ENCODE measurements around the gene RNF7. TPM values are rescaled to one million over a fixed set of nuclear protein-coding genes. Genes with fewer than 3 reads are reported as not detected.

The RNF7 gene
- total and polyA plus RNA-seq, 2 donors (not counting 3 experiments of a cell fraction or from before 2014, with no cell fraction given) = 120 to 136 TPM

- no peaks in the 10 kb centered on the region for H3K9me3 ChIP-seq (replicated peaks; ENCODE audit: control insufficient read depth, insufficient read depth, low read length)
- DNase-seq (ENCODE audit: low read depth, low spot score) (no peak), FAIRE-seq (no peak)
- no peaks in the 10 kb centered on the region for H3K27me3 ChIP-seq (ENCODE audit: control insufficient read depth in 2 of 2, insufficient read depth in 2 of 2, low read length in 2 of 2)
- intact Hi-C loops (cut with micrococcal nuclease) (no loop called here), dilution Hi-C loops (cut with MboI; ENCODE audit: extremely low pct_ligation_motif_present, low sequenced_read_pairs) (no loop called here)
- ChIA-PET CTCF (interaction anchor here (0.6 to 1.9 kb wide), 2 partner anchors 16 to 33 kb away, joined by 3 to 6 read pairs; no protein-coding TSS in a partner anchor), POLR2A (no interaction called here)
- H3K36me3 ChIP-seq (ENCODE audit: control insufficient read depth in 2 of 2, extremely low read depth in 1 of 2, insufficient read depth in 2 of 2, low read length in 2 of 2) = no peaks in the 10 kb centered on the region
- no peak overlapping the region for H3K4me3 ChIP-seq (replicated peaks in 1 of 3; ENCODE audit: insufficient read depth in 1 of 3, low read depth in 1 of 3, low read length in 3 of 3)
- H4K20me1 ChIP-seq (replicated peaks; ENCODE audit: control insufficient read depth, extremely low read depth, insufficient read depth, low read length) = no peaks in the 10 kb centered on the region
- no peaks in the 10 kb centered on the region for H3K79me2 ChIP-seq (ENCODE audit: control insufficient read depth, insufficient read depth, low read length)
- no peaks in the 10 kb centered on the region for H3K4me1 ChIP-seq (ENCODE audit: control insufficient read depth, extremely low read depth, insufficient read depth, low read length)
- no peak overlapping the region for H3K27ac ChIP-seq (ENCODE audit: insufficient read depth, low read depth, low read length)
- H3K4me2 ChIP-seq (ENCODE audit: insufficient read depth, low read length) = no peak overlapping the region
- BruUV-seq (replicated peaks) = no TSS peak
- no peaks in the 10 kb centered on the region for H3K9me1 ChIP-seq (replicated peaks; ENCODE audit: control insufficient read depth, extremely low read depth, insufficient read depth, low read length)
- no peak for TF ChIP-seq GATA2 (IDR thresholded peaks at IDR 0.05; ENCODE audit: insufficient read depth, insufficient read length, low read depth, low read length)
- no peak for TF ChIP-seq MYC (IDR thresholded peaks at IDR 0.05; ENCODE audit: low read depth, low read length)
- no peak for TF ChIP-seq POLR2A (IDR thresholded peaks at IDR 0.05; ENCODE audit: low read depth, low read length)
- TF ChIP-seq JUN (IDR thresholded peaks at IDR 0.05; ENCODE audit: borderline replicate concordance, insufficient read depth, insufficient read length, low read depth) = no peak
- TF ChIP-seq MAX (IDR thresholded peaks at IDR 0.05; ENCODE audit: insufficient read depth, insufficient read length) = no peak
- no peak for TF ChIP-seq FOS (IDR thresholded peaks at IDR 0.05; ENCODE audit: borderline replicate concordance, insufficient read depth, low read length)
- no peak overlapping the region for H2AFZ ChIP-seq (ENCODE audit: low read depth, low read length)
- H3K9ac ChIP-seq (replicated peaks; ENCODE audit: extremely low read depth, insufficient read depth, low read length) = no peak overlapping the region
Observed at GRCh38 chr3:141789281-141789680, 51.2 kb downstream of the RNF7 start.

- no peak overlapping the region for H3K4me3 ChIP-seq (replicated peaks in 1 of 3; ENCODE audit: insufficient read depth in 1 of 3, low read depth in 1 of 3, low read length in 3 of 3)
- no peaks in the 10 kb centered on the region for H3K9me1 ChIP-seq (replicated peaks; ENCODE audit: control insufficient read depth, extremely low read depth, insufficient read depth, low read length)
- no peaks in the 10 kb centered on the region for H4K20me1 ChIP-seq (replicated peaks; ENCODE audit: control insufficient read depth, extremely low read depth, insufficient read depth, low read length)
- no peaks in the 10 kb centered on the region for H3K79me2 ChIP-seq (ENCODE audit: control insufficient read depth, insufficient read depth, low read length)
- H3K9ac ChIP-seq (replicated peaks; ENCODE audit: extremely low read depth, insufficient read depth, low read length) = no peak overlapping the region
- no TSS peak for BruUV-seq (replicated peaks)
- no peak overlapping the region for H3K27ac ChIP-seq (ENCODE audit: insufficient read depth, low read depth, low read length)
- dilution Hi-C loops (cut with MboI; ENCODE audit: extremely low pct_ligation_motif_present, low sequenced_read_pairs) (no loop called here), intact Hi-C loops (cut with micrococcal nuclease) (no loop called here)
- no peaks in the 10 kb centered on the region for H3K4me1 ChIP-seq (ENCODE audit: control insufficient read depth, extremely low read depth, insufficient read depth, low read length)
- POLR2A ChIA-PET = no interaction called here
- DNase-seq (ENCODE audit: low read depth, low spot score) (no peak), FAIRE-seq (no peak)
- H2AFZ ChIP-seq (ENCODE audit: low read depth, low read length) = no peak overlapping the region
- CTCF ChIA-PET = no interaction called here
- no peak for TF ChIP-seq POLR2A (IDR thresholded peaks at IDR 0.05; ENCODE audit: low read depth, low read length)
- TF ChIP-seq CTCF (IDR thresholded peaks at IDR 0.05; ENCODE audit: extremely low read depth in 1 of 2, insufficient read depth in 1 of 2, low read depth in 1 of 2, low read length in 2 of 2) = no peak
- no peak for TF ChIP-seq FOS (IDR thresholded peaks at IDR 0.05; ENCODE audit: borderline replicate concordance, insufficient read depth, low read length)
- no peak for TF ChIP-seq JUN (IDR thresholded peaks at IDR 0.05; ENCODE audit: borderline replicate concordance, insufficient read depth, insufficient read length, low read depth)
- TF ChIP-seq MAX (IDR thresholded peaks at IDR 0.05; ENCODE audit: insufficient read depth, insufficient read length) = no peak
- no peak for TF ChIP-seq EZH2 (IDR thresholded peaks at IDR 0.05; ENCODE audit: borderline replicate concordance, low read depth, low read length, severe bottlenecking)
- no peak for TF ChIP-seq MYC (IDR thresholded peaks at IDR 0.05; ENCODE audit: low read depth, low read length)
- TF ChIP-seq POLR2AphosphoS5 (IDR thresholded peaks at IDR 0.05; ENCODE audit: insufficient read depth, low read depth, low read length) = no peak
- TF ChIP-seq GATA2 (IDR thresholded peaks at IDR 0.05; ENCODE audit: insufficient read depth, insufficient read length, low read depth, low read length) = no peak
- H3K36me3 ChIP-seq (ENCODE audit: control insufficient read depth in 2 of 2, extremely low read depth in 1 of 2, insufficient read depth in 2 of 2, low read length in 2 of 2) = no peaks in the 10 kb centered on the region
- H3K27me3 ChIP-seq (ENCODE audit: control insufficient read depth in 2 of 2, insufficient read depth in 2 of 2, low read length in 2 of 2) = no peaks in the 10 kb centered on the region
- H3K4me2 ChIP-seq (ENCODE audit: insufficient read depth, low read length) = no peak overlapping the region
- H3K9me3 ChIP-seq (replicated peaks; ENCODE audit: control insufficient read depth, insufficient read depth, low read length) = no peaks in the 10 kb centered on the region
Observed at GRCh38 chr3:141790171-141790570, 52.1 kb downstream of the RNF7 start.
